EL (cell line): ENCODE data around the gene ACBD5.
"Not testable (repeated sequence)": the region's sequence is repeated elsewhere in the genome, so short reads cannot be mapped to it uniquely, and the experiment has no call there.

Source experiments
- DNase-seq: peaks from one replicate; pipeline ENCODE4 v3.0.0-alpha.2; 2016

The ACBD5 gene

DNA sequence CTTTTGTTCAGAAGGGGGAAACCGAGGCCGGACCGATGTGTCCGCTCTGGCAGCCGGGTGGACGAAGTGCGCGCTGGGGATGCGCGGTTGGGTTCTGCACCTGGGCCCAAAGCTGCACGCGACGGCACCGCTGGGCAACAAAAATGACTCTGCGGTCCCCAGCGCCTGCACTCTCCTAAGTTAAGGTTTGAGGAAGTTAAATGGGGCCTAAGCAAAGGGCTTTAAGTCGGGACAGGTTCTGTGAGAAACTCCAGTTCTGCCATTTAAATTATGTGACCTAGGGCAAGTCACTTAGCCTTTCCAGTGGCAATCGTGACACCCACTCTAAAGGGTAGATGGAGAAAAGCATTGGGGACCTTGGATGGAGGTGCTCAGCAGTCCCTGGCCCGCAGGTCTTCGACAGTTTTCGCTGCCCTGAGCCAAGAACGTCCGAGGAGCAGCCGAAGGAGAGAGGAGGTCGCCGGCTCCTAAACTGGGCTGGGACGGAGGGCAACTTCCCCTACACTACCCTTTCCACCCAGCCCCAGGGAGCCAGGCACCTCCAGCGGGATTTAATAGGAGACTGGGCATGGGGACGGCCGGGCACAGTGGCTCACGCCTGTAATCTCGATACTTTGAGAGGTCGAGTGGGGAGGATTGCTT, 534 bp upstream of the ACBD5 start:
- DNase-seq = peak; percentile 19

DNA sequence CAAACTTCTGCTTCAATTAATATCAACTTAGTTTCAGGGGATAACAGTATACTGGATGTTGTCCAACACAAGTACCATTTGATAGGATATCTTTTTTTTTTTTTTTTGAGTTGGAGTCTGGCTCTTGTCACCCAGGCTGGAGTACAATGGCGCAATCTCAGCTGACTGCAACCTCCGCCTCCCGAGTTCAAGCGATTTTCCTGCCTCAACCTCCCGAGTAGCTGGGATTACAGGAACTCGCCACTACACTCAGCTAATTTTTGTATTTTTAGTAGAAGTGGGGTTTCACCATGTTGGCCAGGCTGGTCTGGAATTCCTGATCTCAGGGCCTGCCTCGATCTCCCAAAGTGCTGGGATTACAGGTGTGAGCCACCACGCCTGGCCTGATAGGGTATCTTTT, 3.1 kb downstream of the ACBD5 start:
- DNase-seq = not testable (repeated sequence)

DNA sequence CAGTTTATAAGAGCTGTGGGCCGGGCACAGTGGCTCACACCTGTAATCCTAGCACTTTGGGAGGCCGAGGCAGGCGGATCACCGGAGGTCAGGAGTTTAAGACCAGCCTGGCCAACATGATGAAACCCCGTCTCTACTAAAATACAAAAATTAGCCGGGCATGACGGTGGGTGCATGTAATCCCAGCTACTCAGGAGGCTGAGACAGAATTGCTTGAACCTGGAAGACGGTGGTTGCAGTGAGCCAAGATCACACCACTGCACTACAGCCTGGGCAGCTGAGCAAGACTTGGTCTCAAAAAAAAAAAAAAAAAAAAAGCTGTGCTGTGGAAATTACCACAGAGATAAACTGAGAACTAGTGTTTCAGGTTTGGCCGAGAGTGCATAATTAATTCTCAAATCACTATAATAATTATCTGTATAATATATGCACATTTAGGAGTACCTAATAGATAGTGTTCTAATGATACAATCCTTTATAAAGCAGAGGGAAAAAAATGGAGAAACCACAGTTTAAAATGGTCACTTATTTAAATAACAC, 3.9 kb downstream of the ACBD5 start:
- DNase-seq = not testable (repeated sequence)

DNA sequence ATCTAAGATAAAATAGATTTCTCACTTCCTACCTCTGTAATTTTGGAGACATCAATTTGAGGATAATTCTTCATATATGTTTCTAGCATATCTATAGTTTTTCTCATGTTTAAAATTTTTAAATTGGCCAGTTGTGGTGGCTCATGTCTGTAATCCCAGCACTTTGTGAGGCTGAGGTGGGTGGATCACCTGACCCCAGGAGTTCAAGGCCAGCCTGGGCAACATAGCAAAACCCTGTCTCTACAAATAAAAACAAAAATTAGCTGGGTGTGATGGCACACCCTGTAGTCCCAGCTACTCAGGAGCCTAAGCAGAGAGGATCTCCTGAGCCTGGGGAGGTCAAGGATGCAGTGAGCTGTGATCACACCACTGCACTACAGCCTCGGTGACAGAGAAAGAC, 4.9 kb downstream of the ACBD5 start:
- no peak for DNase-seq

DNA sequence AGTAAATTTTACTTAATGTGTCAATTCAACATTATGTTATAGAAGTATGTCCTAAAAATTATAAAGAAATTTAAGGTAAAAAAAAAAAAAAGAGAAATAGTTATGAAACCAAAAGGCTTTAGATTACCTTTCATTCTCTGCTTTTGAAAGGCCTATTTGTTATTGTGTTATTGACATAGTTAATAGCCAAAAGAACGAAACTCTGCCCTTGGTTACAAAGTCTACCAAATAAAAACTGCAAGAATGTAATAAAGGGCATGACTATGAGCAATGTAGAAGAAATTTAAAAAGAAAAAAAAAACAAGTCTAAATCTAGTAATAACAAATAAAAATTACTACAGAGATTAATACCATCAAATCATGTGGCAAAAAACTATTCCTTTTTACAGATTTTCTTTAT, 10.6 kb downstream of the ACBD5 start:
- no peak for DNase-seq

DNA sequence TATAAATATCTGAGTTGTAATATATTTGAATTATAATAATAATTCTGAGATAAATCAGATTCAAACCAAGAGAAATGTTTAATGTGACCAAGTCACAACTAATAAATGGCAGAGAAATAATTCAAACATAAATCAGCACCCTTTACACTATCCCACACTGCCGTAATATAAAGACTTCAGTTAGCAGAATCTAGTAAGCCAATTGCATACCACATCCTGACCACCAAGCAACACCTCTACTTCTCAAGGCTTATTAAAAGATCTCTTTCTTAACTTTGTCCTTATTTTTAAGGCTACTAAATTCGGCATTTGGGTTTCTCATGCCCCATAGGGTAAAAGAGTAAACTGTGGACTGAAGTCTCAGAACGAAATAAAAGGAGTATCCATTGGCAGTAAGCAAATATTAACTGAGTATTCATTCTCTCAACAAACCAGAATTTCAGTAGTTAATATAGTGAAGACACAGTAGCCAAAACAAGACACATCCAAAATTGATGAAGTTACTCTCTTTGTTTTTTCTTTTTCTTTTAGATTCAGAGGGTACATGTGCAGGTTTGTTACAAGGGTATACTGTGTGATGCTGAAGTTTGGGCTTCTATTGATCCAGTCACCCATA, 14.8 kb downstream of the ACBD5 start:
- DNase-seq = no peak

DNA sequence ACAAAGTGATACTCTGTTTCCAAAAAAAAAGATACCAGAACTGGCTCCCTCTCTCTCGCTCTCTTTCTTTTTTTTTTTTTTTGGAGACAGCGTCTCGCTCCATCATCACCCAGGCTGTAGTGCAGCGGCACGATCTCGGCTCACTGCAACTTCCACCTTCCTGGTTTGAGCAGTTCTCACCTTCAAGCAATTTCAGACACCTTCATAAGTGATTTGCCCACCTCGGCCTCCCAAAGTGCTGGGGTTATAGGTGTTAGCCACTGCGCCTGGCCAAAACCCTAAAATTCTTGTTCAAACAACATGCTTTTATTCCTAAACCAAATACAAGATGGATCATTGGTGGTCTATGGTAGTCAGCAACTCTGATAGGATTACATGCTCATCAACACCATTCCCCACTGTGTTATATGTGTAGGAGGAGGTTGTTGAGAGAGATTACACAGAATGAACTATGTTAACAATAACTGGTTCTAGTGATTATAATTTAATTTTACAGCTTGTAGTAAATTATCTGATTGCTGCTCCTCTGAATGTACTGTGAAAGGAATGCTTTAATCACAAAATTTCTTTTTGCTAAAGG, 15.5 kb downstream of the ACBD5 start:
- DNase-seq = no peak

DNA sequence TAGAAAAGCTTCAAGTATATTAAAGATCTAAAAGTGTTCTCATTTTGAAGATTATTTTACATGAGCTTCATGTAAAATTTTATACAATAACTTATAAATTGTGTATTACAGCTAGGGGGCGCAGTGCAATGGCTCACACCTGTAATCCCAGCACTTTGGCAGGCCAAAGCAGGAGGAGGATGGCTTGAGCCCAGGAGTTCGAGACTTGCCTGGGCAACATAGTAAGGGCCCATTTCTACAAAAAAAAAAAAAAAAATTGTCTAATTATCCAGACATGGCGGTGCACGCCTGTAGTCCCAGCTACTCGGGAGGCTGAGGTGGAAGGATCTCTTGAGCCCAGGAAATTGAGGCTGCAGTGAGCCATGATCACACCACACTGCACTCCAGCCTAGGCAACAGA, 16.6 kb downstream of the ACBD5 start:
- peak; percentile 41 for DNase-seq

DNA sequence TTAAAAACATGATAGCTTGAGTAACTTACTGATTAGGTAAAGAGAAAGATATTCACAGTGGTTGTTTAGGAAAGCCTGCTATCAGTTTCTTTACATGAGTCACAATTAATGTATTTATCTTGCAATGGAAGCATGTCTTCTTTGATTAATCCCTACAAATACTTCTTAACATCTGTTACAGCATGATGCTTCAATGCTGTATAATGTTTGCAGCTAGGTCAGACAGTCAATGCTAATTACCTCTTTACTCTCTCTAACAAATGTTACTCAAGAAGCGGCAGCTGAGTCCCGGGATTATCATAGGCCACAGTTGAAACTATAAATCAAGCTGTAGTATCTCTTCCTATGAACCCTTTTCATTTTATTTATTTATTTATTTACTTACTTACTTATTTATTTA, 33.2 kb downstream of the ACBD5 start:
- DNase-seq = peak; percentile 3

DNA sequence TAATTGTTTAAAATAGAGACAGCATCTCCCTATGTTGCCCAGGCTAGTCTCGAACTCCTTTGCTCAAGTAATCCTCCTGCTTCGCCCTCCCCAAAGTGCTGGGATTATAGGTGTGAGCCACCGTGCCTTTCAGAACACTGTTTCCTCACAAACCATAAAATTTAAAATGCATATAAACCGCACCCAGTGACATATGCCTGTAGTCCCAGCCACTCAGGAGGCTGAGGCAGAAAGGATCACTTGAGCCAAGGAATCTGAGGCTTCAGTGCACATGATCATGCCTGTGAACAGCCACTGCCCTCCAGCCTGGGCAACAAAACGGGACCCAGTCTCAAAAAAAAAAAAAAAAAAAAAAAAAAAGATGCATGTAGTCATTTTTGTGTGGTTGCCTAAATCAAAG, 36.8 kb downstream of the ACBD5 start:
- DNase-seq = no peak

DNA sequence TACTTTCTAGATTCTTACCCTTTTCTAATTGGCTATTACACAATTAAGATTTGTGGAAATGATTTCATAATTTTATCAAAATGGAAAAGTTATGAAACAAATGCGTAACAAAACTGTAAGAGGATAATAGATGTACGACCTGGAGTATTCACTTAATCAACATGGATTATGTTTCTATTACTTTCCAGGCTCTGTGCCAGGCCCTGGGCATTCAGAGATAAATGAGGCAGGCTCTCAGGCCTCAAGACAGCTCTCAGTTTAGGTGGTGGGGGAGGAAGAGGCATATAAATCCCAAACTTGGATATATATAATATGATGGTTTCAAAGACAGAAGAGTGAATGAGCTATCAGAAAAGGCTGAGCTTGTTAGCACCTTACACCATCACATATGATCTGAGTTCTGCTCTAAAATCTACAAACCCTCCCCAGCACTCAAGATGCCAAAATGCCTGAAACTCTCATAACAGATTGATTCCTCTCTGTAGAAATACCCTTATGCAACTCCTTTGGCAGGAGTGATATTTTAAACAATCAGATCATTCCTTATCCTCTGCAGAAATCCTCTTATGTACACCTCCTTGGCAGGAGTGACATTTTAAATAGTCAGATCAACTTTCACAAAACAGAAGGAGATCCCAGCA, 42.5 kb downstream of the ACBD5 start:
- no peak for DNase-seq

DNA sequence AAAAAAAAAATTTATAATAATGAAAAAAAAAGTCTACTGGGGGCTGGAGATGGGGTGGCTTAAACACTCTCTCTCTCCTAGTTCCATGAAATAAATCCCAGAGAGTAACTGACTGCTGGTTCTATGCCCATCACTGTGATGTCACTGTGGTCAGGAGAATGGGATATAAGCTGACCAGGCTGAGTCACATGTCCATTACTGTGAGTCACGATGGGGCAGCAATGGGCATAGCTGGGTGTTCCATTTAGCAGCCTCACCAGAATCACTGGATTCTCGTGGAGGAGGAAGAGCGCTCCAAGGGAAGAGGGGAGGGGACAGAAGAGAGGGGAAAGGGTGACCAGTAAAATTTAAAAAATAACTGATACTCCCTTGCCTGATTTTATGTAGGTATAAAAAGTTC, 48.3 kb downstream of the ACBD5 start:
- DNase-seq = peak; percentile 96

DNA sequence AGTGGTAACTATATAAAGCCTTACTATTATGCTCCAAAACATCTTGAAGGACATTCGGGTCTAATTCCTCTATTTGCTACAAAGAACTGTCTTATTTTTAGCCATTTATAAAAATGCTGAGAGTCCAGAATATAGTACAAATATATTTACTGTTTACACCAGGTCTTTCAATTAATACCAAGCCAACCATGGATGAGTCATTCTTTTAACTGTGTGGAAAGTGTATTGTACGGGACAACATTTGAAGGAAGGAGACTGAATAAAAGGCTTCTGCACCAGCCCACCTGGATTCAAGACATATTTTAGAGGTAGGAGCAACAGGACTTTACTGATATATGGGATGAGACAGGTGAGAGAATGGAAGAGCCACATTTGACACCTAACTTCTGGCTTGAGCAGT, 50.1 kb downstream of the ACBD5 start:
- DNase-seq = no peak

DNA sequence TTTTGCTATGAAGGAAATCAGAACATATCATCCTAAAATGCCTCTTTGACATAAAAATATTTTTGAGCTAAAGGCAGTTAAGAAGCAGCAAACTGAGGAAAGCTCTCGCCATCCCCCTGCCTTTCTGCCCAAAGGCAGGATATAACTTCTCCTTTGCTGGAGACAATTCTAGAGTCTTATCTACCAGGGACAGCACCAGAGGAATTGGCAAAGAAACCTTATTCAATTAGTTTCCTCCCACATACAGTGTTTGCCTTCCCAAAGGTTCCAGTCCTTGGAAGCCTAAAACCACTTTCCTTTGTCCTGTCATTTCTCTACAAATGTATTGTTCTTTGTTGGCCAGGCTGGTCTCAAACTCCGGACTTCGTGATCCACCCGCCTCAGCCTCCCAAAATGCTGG, 51.7 kb downstream of the ACBD5 start:
- DNase-seq = no peak

DNA sequence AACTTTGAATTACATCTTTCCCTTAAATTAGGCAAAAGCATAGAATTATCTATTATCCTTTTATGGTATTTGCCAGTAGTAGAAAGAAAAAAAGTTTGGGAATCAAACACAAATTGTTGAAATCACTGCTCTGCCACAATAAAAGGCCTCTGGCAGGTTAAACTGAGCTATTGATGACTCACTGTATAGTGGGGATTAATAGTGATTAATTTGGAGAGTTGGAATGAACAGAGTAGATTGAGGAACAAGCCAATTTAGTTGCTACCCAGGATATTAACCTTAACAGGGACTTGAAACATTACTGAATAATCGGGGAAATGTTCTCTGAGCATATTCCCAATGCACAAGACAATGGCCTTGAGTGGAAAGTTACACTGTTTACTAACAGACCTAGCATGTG, 52.3 kb downstream of the ACBD5 start:
- DNase-seq = no peak

DNA sequence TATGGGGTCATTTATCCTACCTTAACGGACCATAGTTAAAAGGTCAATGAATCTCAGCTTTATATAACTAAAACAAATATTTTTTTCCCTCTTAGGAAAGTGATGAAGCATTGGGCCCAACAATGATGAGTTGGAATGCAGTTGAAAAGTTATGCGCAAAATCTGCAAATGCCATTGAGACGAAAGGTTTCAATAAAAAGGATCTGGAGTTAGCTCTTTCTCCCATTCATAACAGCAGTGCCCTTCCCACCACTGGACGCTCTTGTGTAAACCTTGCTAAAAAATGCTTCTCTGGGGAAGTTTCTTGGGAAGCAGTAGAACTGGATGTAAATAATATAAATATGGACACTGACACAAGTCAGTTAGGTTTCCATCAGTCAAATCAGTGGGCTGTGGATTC, 70.7 kb downstream of the ACBD5 start:
- no peak for DNase-seq

DNA sequence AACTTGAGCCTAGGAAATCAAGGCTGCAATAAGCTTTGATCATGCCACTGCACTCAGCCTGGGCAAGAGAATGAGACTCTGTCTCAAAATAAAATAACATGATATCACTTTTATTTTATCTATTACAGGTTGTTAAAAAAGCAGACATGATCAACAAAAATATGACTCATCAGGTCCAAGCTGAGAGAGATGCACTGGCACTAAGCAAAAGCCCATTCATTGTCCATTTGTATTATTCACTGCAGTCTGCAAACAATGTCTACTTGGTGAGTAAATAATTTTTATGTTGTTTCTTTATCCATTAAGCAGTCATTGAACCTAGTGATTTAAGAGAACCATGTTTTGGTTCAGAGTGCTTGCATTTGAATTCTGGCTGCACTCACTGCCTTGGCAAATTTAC, 82.2 kb downstream of the ACBD5 start:
- peak; percentile 12 for DNase-seq

DNA sequence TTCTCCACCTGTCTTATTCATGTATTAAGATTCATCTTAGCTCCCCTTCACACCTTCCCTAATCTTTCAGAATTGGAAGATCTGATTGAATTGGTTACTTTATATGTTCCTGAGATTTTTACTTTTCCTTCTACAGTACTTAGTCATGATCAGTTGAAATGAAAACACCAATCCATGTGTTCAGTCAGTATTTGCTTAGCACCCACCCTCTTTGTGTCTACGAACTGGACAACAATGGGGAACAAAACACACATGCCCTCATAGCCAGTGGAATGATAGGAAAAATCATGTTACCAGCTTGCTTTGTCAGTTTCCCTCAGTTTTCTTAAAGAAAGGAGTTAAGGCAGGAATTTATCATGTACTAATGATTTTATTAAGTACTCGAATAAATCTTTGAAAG, 83.4 kb downstream of the ACBD5 start:
- no peak for DNase-seq

DNA sequence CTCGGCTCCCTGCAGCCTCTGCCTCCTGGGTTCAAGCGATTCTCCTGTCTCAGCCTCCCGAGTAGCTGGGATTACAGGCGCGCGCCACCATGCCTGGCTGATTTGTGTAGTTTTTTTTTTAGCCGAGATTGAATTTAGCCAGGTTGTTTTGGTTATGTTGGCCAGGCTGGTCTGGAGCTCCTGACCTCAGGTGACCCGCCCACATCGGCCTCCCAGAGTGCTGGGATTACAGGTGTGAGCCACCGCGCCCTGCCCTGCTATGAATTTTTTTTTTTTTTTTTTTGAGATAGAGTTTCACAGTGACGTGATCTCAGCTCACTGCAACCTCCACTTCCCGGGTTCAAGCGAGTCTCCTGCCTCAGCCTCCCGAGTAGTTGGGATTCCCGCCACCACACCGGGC, 84.0 kb downstream of the ACBD5 start:
- peak; percentile 22 for DNase-seq

DNA sequence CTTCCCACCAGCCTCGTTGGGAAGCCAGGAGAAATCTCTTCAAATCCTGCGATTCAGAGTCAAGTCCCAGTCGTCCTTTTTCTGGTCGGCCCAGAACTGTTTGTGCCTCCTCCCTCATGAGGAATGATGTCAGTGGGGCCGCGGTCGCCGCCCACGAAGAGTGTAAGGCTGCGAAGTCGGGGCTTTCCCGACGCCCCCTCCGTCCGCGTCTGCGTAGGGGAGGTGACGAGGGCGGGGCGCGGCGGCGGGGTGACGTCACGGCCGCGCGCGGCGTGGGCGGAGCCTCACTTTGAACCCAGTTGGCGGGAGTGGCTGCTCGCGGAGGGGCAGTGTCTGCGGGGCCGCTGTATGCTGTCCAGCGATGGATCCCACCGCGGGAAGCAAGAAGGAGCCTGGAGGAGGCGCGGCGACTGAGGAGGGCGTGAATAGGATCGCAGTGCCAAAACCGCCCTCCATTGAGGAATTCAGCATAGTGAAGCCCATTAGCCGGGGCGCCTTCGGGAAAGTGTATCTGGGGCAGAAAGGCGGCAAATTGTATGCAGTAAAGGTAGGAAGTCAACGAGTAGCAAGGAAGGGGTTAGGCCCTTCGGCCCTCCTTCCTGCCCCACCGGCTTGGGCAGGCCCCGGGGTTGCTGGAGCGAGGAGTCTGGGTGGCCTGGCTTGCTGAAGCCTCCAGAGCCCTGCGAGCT, 85.4 kb downstream of the ACBD5 start, which contains the start of gene MASTL:
MASTL (plus strand) TSS at position 287 of the 689 bp plus-strand sequence; CDS start at position 362, 75 bp downstream.
- peak; percentile 96 for DNase-seq

DNA sequence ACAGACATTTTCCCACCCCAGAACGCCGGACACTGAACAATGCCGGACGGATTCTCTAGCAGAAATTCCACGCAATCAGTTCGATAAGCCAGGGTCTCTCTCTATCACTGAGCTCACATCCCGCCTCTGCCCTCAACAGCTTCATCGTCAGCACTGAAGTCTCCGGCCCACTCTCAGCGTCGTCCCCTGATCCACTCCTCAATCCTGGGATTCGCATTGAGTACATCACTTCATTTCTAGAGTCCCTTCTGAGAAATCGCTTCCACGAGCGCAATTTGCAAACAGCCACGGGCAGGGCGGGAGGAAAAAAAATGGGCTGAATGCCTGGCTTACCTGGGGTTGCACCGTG, 86.8 kb downstream of the ACBD5 start:
- peak; percentile 29 for DNase-seq

DNA sequence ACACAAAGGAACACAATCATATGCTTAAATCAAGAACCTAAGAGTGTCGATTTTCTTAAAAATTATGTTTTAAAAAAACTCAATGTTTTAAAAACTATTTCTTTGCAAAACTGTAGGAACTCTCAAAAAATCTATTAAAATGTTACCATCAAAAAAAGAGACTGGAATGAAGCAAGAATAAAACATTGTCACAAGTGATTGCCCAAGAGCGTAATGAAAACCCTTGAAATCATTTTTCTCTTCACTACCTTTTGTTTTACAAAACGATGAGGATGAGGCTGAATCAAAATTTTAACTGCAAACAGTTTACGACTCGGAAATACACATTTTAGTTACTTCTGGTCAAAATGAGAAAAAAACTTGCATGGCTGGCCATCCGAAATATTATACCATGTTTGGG, 87.3 kb downstream of the ACBD5 start:
- DNase-seq = no peak

DNA sequence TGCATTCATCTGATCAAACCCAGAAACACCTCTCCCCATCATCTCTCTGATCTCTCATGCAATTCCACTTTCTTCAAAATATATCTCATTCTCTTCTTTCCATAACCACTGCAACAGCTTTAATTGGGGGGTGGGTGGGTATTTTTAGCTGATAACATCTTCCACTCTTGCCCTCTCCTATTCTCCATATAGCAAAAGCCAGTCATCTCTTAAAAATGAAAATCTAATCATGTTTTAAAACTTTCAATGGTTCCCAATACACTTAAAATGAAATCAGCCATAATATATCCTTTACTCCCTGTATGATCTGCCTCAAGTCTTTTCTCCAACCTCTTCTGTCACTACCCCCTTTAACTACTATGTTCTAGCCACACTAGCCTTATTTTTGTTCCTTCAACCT, 87.9 kb downstream of the ACBD5 start:
- DNase-seq = no peak
